Measurements from ENCODE around the gene USO1.

DNA sequence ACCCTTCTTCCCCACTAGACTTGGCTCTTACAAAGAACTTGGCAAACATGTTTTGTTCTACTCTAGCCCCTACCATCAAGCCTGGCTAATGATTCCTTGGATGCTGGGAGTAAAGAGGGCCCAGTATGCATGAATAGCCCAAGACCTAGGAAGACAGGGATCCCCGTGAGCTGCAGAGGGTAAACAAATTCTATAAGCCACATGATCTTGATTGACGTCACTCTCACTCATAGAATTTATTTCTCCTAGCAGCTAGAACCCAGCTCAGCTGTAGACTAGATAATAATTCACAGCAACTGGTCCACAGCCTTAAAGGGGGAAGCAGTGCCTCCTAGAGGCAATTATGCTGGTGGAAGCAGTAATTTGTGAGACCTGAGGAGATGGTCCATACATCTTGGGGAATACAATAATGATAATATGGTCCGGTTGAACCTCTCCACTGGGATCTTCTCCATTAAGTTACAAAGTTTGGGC lies 16.1 kb upstream of the USO1 start:
- TF ChIP-seq EZH2 (IDR thresholded peaks at IDR 0.05; ENCODE audit: insufficient read depth, poor library complexity, severe bottlenecking) (no peak), EZH2phosphoT487 (IDR thresholded peaks at IDR 0.05; ENCODE audit: insufficient read depth, low read depth) (no peak)
